ENCODE results near the gene DGCR2. TPM values are rescaled to one million over a fixed set of nuclear protein-coding genes. Genes with fewer than 3 reads are reported as not detected.
"Not testable (repeated sequence)": the region's sequence is repeated elsewhere in the genome, so short reads cannot be mapped to it uniquely, and the experiment has no call there.

The DGCR2 gene
- total RNA-seq, 2 experiments from 2014 or later: 20.5 to 22.2 TPM

GRCh38 chr22:19037282-19038163, 84.7 kb downstream of the DGCR2 start:
- Mint-ChIP-seq H3K4me3 (no peak overlapping the region), H3K36me3 (no peaks in the 10 kb centered on the region), H3K9me3 (no peaks in the 10 kb centered on the region), H3K27me3 (no peaks in the 10 kb centered on the region), H3K27ac (no peak overlapping the region), H3K4me1 (peaks cover 2% of the 10 kb centered on the region)
- DNase-seq: no peak

DNA sequence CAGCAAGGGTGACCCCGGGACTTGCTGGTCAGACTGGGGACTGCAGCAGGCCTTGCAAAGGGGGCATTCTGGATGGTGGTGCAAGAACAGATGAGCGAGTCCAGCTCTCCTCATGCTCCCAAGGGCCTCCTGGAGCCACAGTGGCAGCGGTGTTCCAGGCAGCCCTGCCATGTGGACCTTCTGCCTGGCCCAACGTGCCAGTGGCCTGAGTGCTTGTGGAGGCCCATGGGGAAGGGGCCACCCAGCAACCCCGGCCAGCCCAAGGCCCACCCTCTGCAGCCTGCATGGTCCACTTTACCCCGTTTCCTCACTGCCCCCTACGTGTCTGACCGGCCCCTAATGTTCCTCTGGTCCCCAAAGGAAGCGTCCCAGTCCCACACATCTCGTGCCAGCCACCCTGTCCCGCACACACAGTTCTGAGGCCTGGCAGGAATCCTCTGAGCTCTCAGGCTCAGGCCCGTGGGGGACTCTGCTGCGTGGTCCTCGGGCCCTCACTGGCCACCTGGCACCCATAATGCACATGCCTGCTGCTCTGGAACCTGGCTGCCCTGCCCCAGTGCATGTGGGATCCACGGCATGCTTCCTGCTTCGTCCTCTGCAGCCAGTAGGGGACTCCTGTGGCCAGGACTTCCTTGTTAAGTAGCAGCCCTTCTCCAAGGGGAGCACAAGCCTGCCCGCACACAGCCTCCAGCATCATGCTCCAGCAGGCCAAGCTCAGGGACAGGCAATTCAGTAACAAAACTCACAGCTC, 85.5 kb downstream of the DGCR2 start:
- H3K36me3 Mint-ChIP-seq: no peaks in the 10 kb centered on the region
- H3K4me1 Mint-ChIP-seq: peaks cover 2% of the 10 kb centered on the region
- H3K9me3 Mint-ChIP-seq: no peaks in the 10 kb centered on the region
- DNase-seq: no peak
- H3K27me3 Mint-ChIP-seq: no peaks in the 10 kb centered on the region
- no peak overlapping the region for H3K27ac Mint-ChIP-seq
- H3K4me3 Mint-ChIP-seq: no peak overlapping the region

DNA sequence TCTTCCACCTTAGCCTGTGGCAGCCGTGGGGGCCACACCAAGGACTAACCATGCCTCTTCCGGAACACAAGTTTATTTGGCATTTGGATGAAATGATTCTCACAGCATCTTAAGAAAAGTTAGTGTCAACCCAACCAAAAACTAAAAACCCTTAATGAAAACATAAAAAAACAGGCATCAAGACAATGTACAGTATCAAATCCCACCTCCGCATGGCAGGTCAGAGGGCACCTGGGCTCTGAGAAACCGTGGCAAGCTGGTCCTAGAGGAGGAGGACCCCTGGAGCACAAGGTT, 86.0 kb downstream of the DGCR2 start:
- no peaks in the 10 kb centered on the region for H3K9me3 Mint-ChIP-seq
- H3K4me3 Mint-ChIP-seq: no peak overlapping the region
- DNase-seq: no peak
- H3K36me3 Mint-ChIP-seq: no peaks in the 10 kb centered on the region
- H3K4me1 Mint-ChIP-seq: peaks cover 2% of the 10 kb centered on the region
- H3K27me3 Mint-ChIP-seq: peaks cover 3% of the 10 kb centered on the region
- H3K27ac Mint-ChIP-seq: no peak overlapping the region

GRCh38 chr22:19035474-19036228, 86.6 kb downstream of the DGCR2 start:
- H3K27ac Mint-ChIP-seq: no peak overlapping the region
- no peaks in the 10 kb centered on the region for H3K36me3 Mint-ChIP-seq
- no peak for DNase-seq
- H3K4me3 Mint-ChIP-seq: no peak overlapping the region
- H3K9me3 Mint-ChIP-seq: no peaks in the 10 kb centered on the region
- H3K4me1 Mint-ChIP-seq: peaks cover 2% of the 10 kb centered on the region
- H3K27me3 Mint-ChIP-seq: peaks cover 5% of the 10 kb centered on the region

DNA sequence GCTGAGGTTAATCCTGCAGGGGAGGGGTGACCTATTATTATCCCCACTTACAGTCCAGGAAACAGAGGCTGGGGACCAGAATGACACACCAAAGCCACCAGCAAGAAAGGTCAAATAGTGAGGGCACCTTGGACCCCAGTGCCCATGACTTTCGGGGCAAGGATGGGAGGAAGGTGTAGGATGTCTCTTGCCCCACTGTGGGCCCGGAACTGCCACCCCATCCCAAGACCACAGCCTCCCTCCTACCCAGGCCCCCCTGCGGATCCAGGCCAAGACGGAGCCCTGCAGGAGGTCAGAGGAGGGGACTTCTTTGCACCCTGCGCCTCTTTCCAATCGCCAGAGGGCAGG, 87.1 kb downstream of the DGCR2 start:
- H3K36me3 Mint-ChIP-seq, H3K27me3 Mint-ChIP-seq, H3K4me3 Mint-ChIP-seq, H3K27ac Mint-ChIP-seq, H3K9me3 Mint-ChIP-seq, H3K4me1 Mint-ChIP-seq, DNase-seq: not testable (repeated sequence)

DNA sequence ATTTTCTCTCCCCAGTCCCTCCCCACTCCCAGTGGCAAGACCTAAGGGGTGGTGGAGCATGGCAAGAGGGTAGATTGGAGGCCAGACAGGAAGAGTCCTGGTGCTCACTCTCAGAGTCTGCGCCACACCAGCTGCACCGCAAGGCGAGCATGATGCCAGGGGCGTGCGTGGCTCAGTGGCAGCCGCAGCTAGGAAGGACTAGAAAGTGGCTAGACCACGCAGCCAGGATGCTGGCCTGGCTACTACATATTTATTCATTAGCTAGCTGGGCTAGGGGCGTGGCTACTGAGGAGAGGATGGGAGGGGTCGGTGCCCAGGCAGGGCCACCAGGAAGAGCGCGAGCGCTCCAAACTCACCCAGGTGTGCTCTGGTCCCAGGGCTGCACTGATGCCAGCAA, 87.5 kb downstream of the DGCR2 start:
- not testable (repeated sequence) for H3K36me3 Mint-ChIP-seq, H3K9me3 Mint-ChIP-seq, H3K4me1 Mint-ChIP-seq, H3K27ac Mint-ChIP-seq, DNase-seq, H3K4me3 Mint-ChIP-seq
- peaks cover 10% of the 10 kb centered on the region for H3K27me3 Mint-ChIP-seq

- H3K9me3 Mint-ChIP-seq, H3K4me3 Mint-ChIP-seq, H3K27ac Mint-ChIP-seq, H3K36me3 Mint-ChIP-seq, H3K4me1 Mint-ChIP-seq, DNase-seq: not testable (repeated sequence)
- H3K27me3 Mint-ChIP-seq: peaks cover 10% of the 10 kb centered on the region
Measured at GRCh38 chr22:19034031-19034723, 88.0 kb downstream of the DGCR2 start.

GRCh38 chr22:19033568-19033905, 88.7 kb downstream of the DGCR2 start:
- DNase-seq, H3K4me3 Mint-ChIP-seq, H3K36me3 Mint-ChIP-seq, H3K4me1 Mint-ChIP-seq, H3K9me3 Mint-ChIP-seq, H3K27ac Mint-ChIP-seq: not testable (repeated sequence)
- H3K27me3 Mint-ChIP-seq: peaks cover 15% of the 10 kb centered on the region

GRCh38 chr22:19032898-19033567, 89.2 kb downstream of the DGCR2 start:
- H3K4me3 Mint-ChIP-seq, H3K4me1 Mint-ChIP-seq, H3K27ac Mint-ChIP-seq, H3K36me3 Mint-ChIP-seq, DNase-seq, H3K9me3 Mint-ChIP-seq: not testable (repeated sequence)
- peaks cover 20% of the 10 kb centered on the region for H3K27me3 Mint-ChIP-seq

DNA sequence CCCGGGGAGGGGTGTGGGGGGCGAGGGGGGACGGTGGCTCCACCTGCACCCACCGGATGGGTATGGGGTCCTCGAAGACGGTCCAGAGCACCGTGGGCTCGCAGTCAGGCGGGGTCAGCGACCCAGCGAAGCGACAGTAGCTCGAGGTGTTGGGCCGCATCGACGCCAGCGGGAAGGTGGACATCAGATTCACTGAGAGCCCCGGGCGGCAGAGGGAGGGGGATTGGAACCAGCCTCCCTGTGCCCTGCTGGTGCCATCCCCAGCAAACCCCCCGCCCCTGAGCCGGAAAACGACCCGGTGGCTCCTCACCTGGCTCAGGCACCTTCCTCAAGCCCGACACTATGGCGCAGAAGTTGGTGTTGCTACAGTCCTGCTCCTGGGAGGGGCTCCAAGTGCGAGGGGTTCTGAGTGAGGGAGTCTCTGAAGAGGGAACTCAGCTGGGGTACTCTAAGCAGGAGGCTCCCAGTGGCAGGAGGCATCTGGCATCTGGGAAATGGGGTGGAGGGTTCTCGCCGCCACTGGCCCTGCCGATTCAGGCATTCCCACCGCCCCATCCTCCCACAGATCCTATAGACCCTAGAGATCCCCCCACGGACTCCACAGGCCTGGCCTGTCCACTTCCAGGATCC, 89.9 kb downstream of the DGCR2 start:
- not testable (repeated sequence) for DNase-seq, H3K9me3 Mint-ChIP-seq, H3K27ac Mint-ChIP-seq, H3K4me1 Mint-ChIP-seq, H3K36me3 Mint-ChIP-seq, H3K4me3 Mint-ChIP-seq
- peaks cover 26% of the 10 kb centered on the region for H3K27me3 Mint-ChIP-seq

DNA sequence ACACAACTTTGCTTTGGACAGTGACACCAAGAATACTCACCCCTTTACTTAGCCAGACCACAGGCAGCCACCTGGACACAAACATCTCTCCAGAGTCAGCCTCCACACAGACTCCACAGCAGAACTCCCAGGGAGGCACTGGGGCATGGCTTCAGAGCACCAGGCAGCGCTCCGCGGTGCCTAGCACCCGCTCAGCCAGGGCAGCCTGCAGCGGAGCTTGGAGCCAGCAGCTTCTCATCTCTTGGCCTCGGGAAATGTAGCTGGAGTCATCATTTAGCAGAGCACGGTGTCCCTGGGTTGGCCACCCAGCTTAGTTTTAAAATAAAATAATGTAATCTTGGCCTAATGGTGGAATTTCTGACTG, 91.3 kb downstream of the DGCR2 start:
- H3K4me3 Mint-ChIP-seq, DNase-seq, H3K36me3 Mint-ChIP-seq, H3K4me1 Mint-ChIP-seq, H3K27ac Mint-ChIP-seq, H3K9me3 Mint-ChIP-seq: not testable (repeated sequence)
- H3K27me3 Mint-ChIP-seq: peaks cover 31% of the 10 kb centered on the region

- not testable (repeated sequence) for H3K27ac Mint-ChIP-seq, DNase-seq, H3K9me3 Mint-ChIP-seq, H3K4me1 Mint-ChIP-seq, H3K4me3 Mint-ChIP-seq, H3K36me3 Mint-ChIP-seq
- H3K27me3 Mint-ChIP-seq: peaks cover 31% of the 10 kb centered on the region
Measured at GRCh38 chr22:19030226-19030888, 91.9 kb downstream of the DGCR2 start.

DNA sequence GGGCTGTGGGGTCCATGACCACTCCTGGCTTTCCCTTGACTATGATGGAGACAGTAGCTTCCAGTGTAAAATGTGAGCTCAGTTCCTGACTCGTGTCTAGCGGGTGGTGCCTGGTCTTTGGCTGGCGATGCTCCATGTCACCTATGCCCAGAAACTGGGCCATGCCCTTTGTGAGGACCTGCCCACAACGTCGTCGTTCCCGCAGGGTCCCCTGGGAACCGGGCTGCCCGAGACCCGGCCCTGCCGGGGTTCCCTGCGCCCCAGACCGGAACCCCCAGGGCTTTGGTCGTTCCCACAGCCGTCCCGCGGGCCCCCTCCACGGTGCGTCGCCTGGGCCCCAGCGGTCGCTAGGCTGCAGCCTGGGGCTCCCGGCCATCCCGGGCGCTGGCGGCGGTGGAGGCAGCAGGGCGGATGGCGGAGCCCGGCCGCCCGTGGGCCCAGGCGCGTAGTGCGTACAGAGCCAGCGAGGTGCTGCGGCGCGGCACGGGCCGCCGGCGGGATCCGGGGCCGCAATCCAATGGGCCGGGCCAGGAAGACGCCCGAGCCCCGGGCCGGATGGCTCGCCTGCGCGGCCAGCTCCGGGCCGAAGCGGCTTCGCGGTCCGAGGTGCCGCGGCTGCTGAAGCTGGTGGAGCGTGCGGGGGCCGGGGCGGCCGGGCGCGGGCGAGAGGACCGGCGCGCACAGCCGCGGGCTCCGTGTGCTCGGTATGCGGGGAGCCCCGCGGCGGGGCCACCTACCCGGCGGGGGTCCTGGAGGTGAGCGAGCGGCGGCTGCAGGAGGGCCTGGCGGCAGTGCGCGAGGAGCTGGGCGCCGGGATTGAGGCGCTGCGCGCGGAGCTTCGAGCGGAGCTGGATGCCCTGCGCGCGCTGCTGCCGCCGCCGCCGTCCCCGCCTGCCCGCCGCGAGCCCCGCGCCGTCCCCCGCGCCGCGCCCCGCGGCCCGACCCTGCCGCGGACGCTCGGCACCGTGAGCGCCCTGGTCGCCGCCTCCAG, 92.8 kb downstream of the DGCR2 start:
- H3K9me3 Mint-ChIP-seq, H3K4me1 Mint-ChIP-seq, H3K4me3 Mint-ChIP-seq, H3K36me3 Mint-ChIP-seq, H3K27ac Mint-ChIP-seq, DNase-seq: not testable (repeated sequence)
- peaks cover 31% of the 10 kb centered on the region for H3K27me3 Mint-ChIP-seq
